ENCODE results near the gene HMGCL.
"Not testable (repeated sequence)": the region's sequence is repeated elsewhere in the genome, so short reads cannot be mapped to it uniquely, and the experiment has no call there.

The HMGCL gene

GRCh38 chr1:23783141-23783540 is 42.1 kb downstream of the HMGCL start:
- Mint-ChIP-seq H3K36me3 (ENCODE audit: low read depth) (peaks cover 56% of the 10 kb centered on the region), H3K4me1 (ENCODE audit: low read depth) (peaks cover 25% of the 10 kb centered on the region)
- H3K4me3 Mint-ChIP-seq, H3K27ac Mint-ChIP-seq, H3K9me3 Mint-ChIP-seq, H3K27me3 Mint-ChIP-seq: not testable (repeated sequence)

GRCh38 chr1:23779826-23780371 is 45.3 kb downstream of the HMGCL start:
- Mint-ChIP-seq H3K9me3 (no peaks in the 10 kb centered on the region), H3K27me3 (no peaks in the 10 kb centered on the region), H3K36me3 (ENCODE audit: low read depth) (peaks cover 23% of the 10 kb centered on the region), H3K27ac (no peak overlapping the region), H3K4me1 (ENCODE audit: low read depth) (peaks cover 53% of the 10 kb centered on the region), H3K4me3 (peak overlapping the region; percentile 91)

- H3K36me3 Mint-ChIP-seq (ENCODE audit: low read depth): peaks cover 13% of the 10 kb centered on the region
- H3K27me3 Mint-ChIP-seq: no peaks in the 10 kb centered on the region
- H3K4me3 Mint-ChIP-seq: peak within 1 kb of the TSS; percentile 91
- peaks cover 57% of the 10 kb centered on the region for H3K4me1 Mint-ChIP-seq (ENCODE audit: low read depth)
- H3K27ac Mint-ChIP-seq: peak within 1 kb of the TSS; percentile 89
- H3K9me3 Mint-ChIP-seq: no peaks in the 10 kb centered on the region
Observed at GRCh38 chr1:23777979-23778814, 47.0 kb downstream of the HMGCL start, which contains the start of gene PITHD1. TSS of gene PITHD1 (plus strand) at chr1:23778418. CDS start at chr1:23778516, 98 bp downstream.

GRCh38 chr1:23776217-23776616 is 49.0 kb downstream of the HMGCL start:
- H3K36me3 Mint-ChIP-seq (ENCODE audit: low read depth): peaks cover 6% of the 10 kb centered on the region
- peaks cover 51% of the 10 kb centered on the region for H3K4me1 Mint-ChIP-seq (ENCODE audit: low read depth)
- peak overlapping the region; percentile 12 for H3K27ac Mint-ChIP-seq
- H3K27me3 Mint-ChIP-seq: no peaks in the 10 kb centered on the region
- H3K4me3 Mint-ChIP-seq: no peak overlapping the region
- no peaks in the 10 kb centered on the region for H3K9me3 Mint-ChIP-seq

GRCh38 chr1:23774174-23774880 is 50.9 kb downstream of the HMGCL start:
- H3K27me3 Mint-ChIP-seq: no peaks in the 10 kb centered on the region
- no peak overlapping the region for H3K27ac Mint-ChIP-seq
- H3K4me1 Mint-ChIP-seq (ENCODE audit: low read depth): peaks cover 40% of the 10 kb centered on the region
- no peak overlapping the region for H3K4me3 Mint-ChIP-seq
- no peaks in the 10 kb centered on the region for H3K9me3 Mint-ChIP-seq
- H3K36me3 Mint-ChIP-seq (ENCODE audit: low read depth): no peaks in the 10 kb centered on the region

- Mint-ChIP-seq H3K27ac (no peak overlapping the region), H3K4me3 (no peak overlapping the region), H3K4me1 (ENCODE audit: low read depth) (peaks cover 34% of the 10 kb centered on the region), H3K36me3 (ENCODE audit: low read depth) (no peaks in the 10 kb centered on the region), H3K9me3 (no peaks in the 10 kb centered on the region), H3K27me3 (no peaks in the 10 kb centered on the region)
Observed at GRCh38 chr1:23772854-23773242, 52.4 kb downstream of the HMGCL start.

- no peak overlapping the region for H3K27ac Mint-ChIP-seq
- H3K4me1 Mint-ChIP-seq (ENCODE audit: low read depth): peaks cover 30% of the 10 kb centered on the region
- no peak overlapping the region for H3K4me3 Mint-ChIP-seq
- H3K27me3 Mint-ChIP-seq: no peaks in the 10 kb centered on the region
- no peaks in the 10 kb centered on the region for H3K36me3 Mint-ChIP-seq (ENCODE audit: low read depth)
- no peaks in the 10 kb centered on the region for H3K9me3 Mint-ChIP-seq
Observed at GRCh38 chr1:23772049-23772853, 53.0 kb downstream of the HMGCL start.

- no peaks in the 10 kb centered on the region for H3K4me1 Mint-ChIP-seq (ENCODE audit: low read depth)
- no peak overlapping the region for H3K27ac Mint-ChIP-seq
- H3K36me3 Mint-ChIP-seq (ENCODE audit: low read depth): peaks cover 5% of the 10 kb centered on the region
- no peak overlapping the region for H3K4me3 Mint-ChIP-seq
- H3K9me3 Mint-ChIP-seq: no peaks in the 10 kb centered on the region
- no peaks in the 10 kb centered on the region for H3K27me3 Mint-ChIP-seq
Observed at GRCh38 chr1:23768733-23769132, 56.5 kb downstream of the HMGCL start.

GRCh38 chr1:23763041-23763577 is 62.1 kb downstream of the HMGCL start:
- H3K27ac Mint-ChIP-seq: no peak overlapping the region
- H3K27me3 Mint-ChIP-seq: no peaks in the 10 kb centered on the region
- no peaks in the 10 kb centered on the region for H3K9me3 Mint-ChIP-seq
- H3K36me3 Mint-ChIP-seq (ENCODE audit: low read depth): peaks cover 46% of the 10 kb centered on the region
- H3K4me3 Mint-ChIP-seq: no peak overlapping the region
- no peaks in the 10 kb centered on the region for H3K4me1 Mint-ChIP-seq (ENCODE audit: low read depth)

- Mint-ChIP-seq H3K27ac (peak overlapping the region; percentile 12), H3K27me3 (no peaks in the 10 kb centered on the region), H3K9me3 (no peaks in the 10 kb centered on the region), H3K4me3 (no peak overlapping the region), H3K36me3 (ENCODE audit: low read depth) (peaks cover 74% of the 10 kb centered on the region), H3K4me1 (ENCODE audit: low read depth) (no peaks in the 10 kb centered on the region)
Observed at GRCh38 chr1:23759277-23759676, 66.0 kb downstream of the HMGCL start.

- no peaks in the 10 kb centered on the region for H3K4me1 Mint-ChIP-seq (ENCODE audit: low read depth)
Observed at GRCh38 chr1:23757812-23758211, 67.4 kb downstream of the HMGCL start.

GRCh38 chr1:23756676-23757075 is 68.6 kb downstream of the HMGCL start:
- no peaks in the 10 kb centered on the region for H3K4me1 Mint-ChIP-seq (ENCODE audit: low read depth)
- peaks cover 78% of the 10 kb centered on the region for H3K36me3 Mint-ChIP-seq (ENCODE audit: low read depth)
- peak overlapping the region; percentile 58 for H3K27ac Mint-ChIP-seq
- no peaks in the 10 kb centered on the region for H3K27me3 Mint-ChIP-seq
- H3K4me3 Mint-ChIP-seq: no peak overlapping the region
- no peaks in the 10 kb centered on the region for H3K9me3 Mint-ChIP-seq

More at GRCh38 chr1:23757812-23758211, 67.4 kb downstream of the HMGCL start:
- no peaks in the 10 kb centered on the region for H3K9me3 Mint-ChIP-seq
- no peak overlapping the region for H3K4me3 Mint-ChIP-seq
- peaks cover 77% of the 10 kb centered on the region for H3K36me3 Mint-ChIP-seq (ENCODE audit: low read depth)
- no peak overlapping the region for H3K27ac Mint-ChIP-seq
- H3K27me3 Mint-ChIP-seq: no peaks in the 10 kb centered on the region

- Mint-ChIP-seq H3K4me3 (no peak overlapping the region), H3K27ac (no peak overlapping the region), H3K4me1 (ENCODE audit: low read depth) (peaks cover 14% of the 10 kb centered on the region), H3K36me3 (ENCODE audit: low read depth) (peaks cover 74% of the 10 kb centered on the region), H3K9me3 (no peaks in the 10 kb centered on the region), H3K27me3 (no peaks in the 10 kb centered on the region)
Observed at GRCh38 chr1:23752909-23753308, 72.3 kb downstream of the HMGCL start.
